H1 (cell line): ENCODE results near the gene ZNF30. TPM values are rescaled to one million over a fixed set of nuclear protein-coding genes. Genes with fewer than 3 reads are reported as not detected.

Experiments used
- CTCF ChIA-PET: fragments of 300-600 bp; sonication (Branson Sonifier 250); formaldehyde crosslinking; loops from one replicate; lab custom pipeline; 2021; ENCODE audit not compliant: partially characterized antibody; lab: Charles Lee
- POLR2A ChIA-PET: fragments of 300-600 bp; sonication (Branson Sonifier 250); formaldehyde crosslinking; loops from one replicate; lab custom pipeline; 2021; ENCODE audit warnings: inconsistent platforms; ENCODE audit not compliant: partially characterized antibody; lab: Charles Lee
- DNase-seq, 2 experiments: peaks; one replicate each; pipeline versions ENCODE4 v3.0.0 to v3.0.0-alpha.2; 2010 to 2022; ENCODE audit warnings: low spot score in 2 of 2, low read depth in 1 of 2, mixed read lengths in 1 of 2
- FAIRE-seq: peaks from 2 replicates; lab custom pipeline; 2011; peaks lifted over from hg19 to GRCh38; lab: Jason Lieb, UNC
- H2AFZ ChIP-seq: 2 replicates; pipeline ENCODE4 v1.8.1; 2012; ENCODE audit warnings: low read length, inconsistent platforms
- H2AK5ac ChIP-seq: 2 replicates; pipeline ENCODE4 v1.6.1; 2013; ENCODE audit warnings: low read depth, low read length
- H2BK120ac ChIP-seq: replicated peaks from 2 replicates; pipeline ENCODE3; 2013; ENCODE audit warnings: low read depth, low read length, inconsistent platforms
- H2BK12ac ChIP-seq: 2 replicates; pipeline ENCODE4 v1.6.1; 2013; ENCODE audit warnings: low read depth, low read length
- H2BK15ac ChIP-seq: 2 replicates; pipeline ENCODE4 v1.6.1; 2013; ENCODE audit warnings: low read length
- H2BK20ac ChIP-seq: 2 replicates; pipeline ENCODE4 v1.6.1; 2013; ENCODE audit warnings: low read length
- H2BK5ac ChIP-seq: 2 replicates; pipeline ENCODE4 v1.6.1; 2013; ENCODE audit warnings: low read depth, low read length
- H3K14ac ChIP-seq: 2 replicates; pipeline ENCODE4 v1.6.1; 2013; ENCODE audit warnings: inconsistent platforms; ENCODE audit not compliant: insufficient read length
- H3K18ac ChIP-seq: 2 replicates; pipeline ENCODE4 v1.6.1; 2013; ENCODE audit warnings: low read length; ENCODE audit errors: extremely low read depth
- H3K23ac ChIP-seq: 2 replicates; pipeline ENCODE4 v1.6.1; 2013; ENCODE audit warnings: inconsistent platforms; ENCODE audit not compliant: insufficient read length
- H3K23me2 ChIP-seq: 2 replicates; pipeline ENCODE4 v1.6.1; 2013; ENCODE audit warnings: low read depth, low read length
- H3K27ac ChIP-seq: 2 replicates; pipeline ENCODE4 v1.6.1; 2011; ENCODE audit warnings: low read depth, low read length, inconsistent platforms
- H3K27me3 ChIP-seq, 4 experiments: replicated peaks in 1 of 4; 1 replicate in 1 of 4; 2 replicates in 3 of 4; pipeline versions ENCODE4 v1.6.1 to v1.8.1; 2011 to 2013; ENCODE audit warnings: low read length in 3 of 4, mild to moderate bottlenecking in 3 of 4, inconsistent platforms in 2 of 4, mixed read lengths in 2 of 4, moderate library complexity in 1 of 4; ENCODE audit not compliant: control insufficient read depth in 3 of 4, insufficient read depth in 3 of 4; ENCODE audit errors: extremely low read depth in 1 of 4
- H3K36me3 ChIP-seq, 4 experiments: 2 replicates each; pipeline versions ENCODE4 v1.6.1 to v1.8.1; 2011 to 2013; ENCODE audit warnings: mild to moderate bottlenecking in 4 of 4, low read length in 3 of 4, moderate library complexity in 2 of 4, control low read depth in 1 of 4, inconsistent platforms in 1 of 4; ENCODE audit not compliant: insufficient read depth in 4 of 4, control insufficient read depth in 2 of 4
- H3K4ac ChIP-seq: replicated peaks from 2 replicates; pipeline ENCODE3; 2013; ENCODE audit warnings: low read length, low read depth, mixed read lengths, inconsistent platforms; ENCODE audit not compliant: insufficient read length
- H3K4me1 ChIP-seq, 4 experiments: replicated peaks in 1 of 4; 1 replicate in 1 of 4; 2 replicates in 3 of 4; pipeline versions ENCODE4 v1.6.1 to v1.8.1; 2011 to 2013; ENCODE audit warnings: low read length in 3 of 4, inconsistent platforms in 2 of 4, mixed read lengths in 1 of 4; ENCODE audit not compliant: insufficient read depth in 4 of 4, control insufficient read depth in 3 of 4
- H3K4me2 ChIP-seq, 2 experiments: 2 replicates each; pipeline versions ENCODE4 v1.6.1 to v1.8.1; 2011 to 2013; ENCODE audit warnings: low read depth in 2 of 2, low read length in 2 of 2, control low read depth in 1 of 2, inconsistent platforms in 1 of 2, mild to moderate bottlenecking in 1 of 2; ENCODE audit not compliant: insufficient read depth in 1 of 2
- H3K4me3 ChIP-seq, 4 experiments: fragments of 200-600, 300-600 bp in 1 of 4; sonication (generic), shearing (Covaris generic), sonication (Bioruptor Twin) in 1 of 4; 2 replicates each; pipeline versions ENCODE4 v1.5.1 to v1.8.1; 2011 to 2016; ENCODE audit warnings: low read length in 4 of 4, low read depth in 3 of 4, control low read depth in 2 of 4, inconsistent platforms in 2 of 4, mild to moderate bottlenecking in 2 of 4, mixed read lengths in 1 of 4, moderate library complexity in 1 of 4; ENCODE audit not compliant: insufficient read depth in 2 of 4; ENCODE audit errors: extremely low read depth in 1 of 4
- H3K56ac ChIP-seq: replicated peaks from 2 replicates; pipeline ENCODE3; 2013; ENCODE audit warnings: low read depth, mild to moderate bottlenecking, mixed read lengths, low read length, inconsistent platforms; ENCODE audit not compliant: insufficient read length
- H3K79me1 ChIP-seq: 2 replicates; pipeline ENCODE4 v1.6.1; 2013; ENCODE audit warnings: low read depth, low read length, control low read depth
- H3K79me2 ChIP-seq, 2 experiments: 2 replicates each; pipeline versions ENCODE4 v1.6.1 to v1.8.1; 2012 to 2013; ENCODE audit warnings: low read length in 2 of 2, mild to moderate bottlenecking in 2 of 2, inconsistent platforms in 1 of 2; ENCODE audit not compliant: insufficient read depth in 2 of 2, control insufficient read depth in 1 of 2
- H3K9ac ChIP-seq, 4 experiments: replicated peaks in 1 of 4; 1 replicate in 1 of 4; 2 replicates in 3 of 4; pipeline versions ENCODE4 v1.6.1 to v1.8.1; 2011 to 2013; ENCODE audit warnings: low read depth in 3 of 4, low read length in 3 of 4, control low read depth in 2 of 4, mild to moderate bottlenecking in 2 of 4, moderate library complexity in 2 of 4, inconsistent platforms in 1 of 4; ENCODE audit errors: extremely low read depth in 1 of 4
- H3K9me3 ChIP-seq, 2 experiments: 2 replicates each; pipeline versions ENCODE4 v1.6.1 to v1.8.1; 2012 to 2013; ENCODE audit warnings: mild to moderate bottlenecking in 2 of 2, moderate library complexity in 2 of 2, control low read depth in 1 of 2, inconsistent platforms in 1 of 2, low read depth in 1 of 2, low read length in 1 of 2, mixed read lengths in 1 of 2; ENCODE audit not compliant: insufficient read depth in 2 of 2
- H4K20me1 ChIP-seq, 2 experiments: replicated peaks in 1 of 2; 2 replicates each; pipeline versions ENCODE3 to v1.8.1; 2011 to 2013; ENCODE audit warnings: inconsistent platforms in 2 of 2, low read length in 2 of 2, mild to moderate bottlenecking in 1 of 2; ENCODE audit not compliant: insufficient read depth in 2 of 2, control insufficient read depth in 1 of 2
- H4K5ac ChIP-seq: 2 replicates; pipeline ENCODE4 v1.6.1; 2013; ENCODE audit warnings: low read length, low read depth, mixed read lengths, inconsistent platforms; ENCODE audit not compliant: insufficient read length
- H4K8ac ChIP-seq: 2 replicates; pipeline ENCODE4 v1.8.0; 2013; ENCODE audit warnings: mild to moderate bottlenecking, moderate library complexity, low read length, inconsistent platforms; ENCODE audit not compliant: insufficient read depth; ENCODE audit errors: extremely low read depth
- H4K91ac ChIP-seq: replicated peaks from 2 replicates; pipeline ENCODE3; 2013; ENCODE audit warnings: low read length, mixed read lengths, inconsistent platforms; ENCODE audit not compliant: insufficient read length
- BACH1 ChIP-seq: IDR thresholded peaks from 2 replicates; pipeline ENCODE4 v1.6.1; 2012; ENCODE audit warnings: low read length, improper control_type of control experiment
- BRCA1 ChIP-seq: IDR thresholded peaks from 2 replicates; pipeline ENCODE4 v1.6.1; 2012; ENCODE audit warnings: low read depth, low read length, improper control_type of control experiment
- CHD2 ChIP-seq: IDR thresholded peaks from 2 replicates; pipeline ENCODE4 v1.6.1; 2012; ENCODE audit warnings: low read length, improper control_type of control experiment
- CTBP2 ChIP-seq: IDR thresholded peaks from 2 replicates; pipeline ENCODE4 v1.7.0; 2011; ENCODE audit warnings: borderline replicate concordance, mild to moderate bottlenecking, moderate library complexity, mixed read lengths, low read length; ENCODE audit not compliant: insufficient read depth, insufficient read length
- HDAC6 ChIP-seq: IDR thresholded peaks from one replicate; pipeline ENCODE4 v1.7.1; 2012; ENCODE audit warnings: low read depth, mild to moderate bottlenecking, inconsistent platforms, low read length, moderate library complexity
- RAD21 ChIP-seq, 2 experiments: IDR thresholded peaks in 1 of 2; conservative IDR thresholded peaks in 1 of 2; 2 replicates each; pipeline ENCODE4 v1.6.1; 2011; ENCODE audit warnings: low read depth in 2 of 2, low read length in 2 of 2, improper control_type of control experiment in 1 of 2, inconsistent platforms in 1 of 2, mild to moderate bottlenecking in 1 of 2, moderate library complexity in 1 of 2
- SIX5 ChIP-seq: IDR thresholded peaks from 2 replicates; pipeline ENCODE4 v1.6.1; 2011; ENCODE audit warnings: mild to moderate bottlenecking, low read depth, low read length
- SP4 ChIP-seq: IDR thresholded peaks from 2 replicates; pipeline ENCODE4 v1.6.1; 2012; ENCODE audit warnings: low read length, inconsistent platforms
- SUZ12 ChIP-seq: fragments of 200-600 bp; sonication (generic); IDR thresholded peaks from 2 replicates; pipeline ENCODE4 v1.6.1; 2012; ENCODE audit warnings: mild to moderate bottlenecking, inconsistent platforms, low read length, moderate library complexity, mixed read lengths
- WGBS, 2 experiments: shearing (Covaris generic) in 1 of 2; methylation state at CpG; one replicate each; pipeline versions ENCODE4 v1.1.6 to v1.1.7; 2013 to 2015; ENCODE audit warnings: low lambda C conversion rate in 2 of 2, mixed read lengths in 2 of 2, inconsistent platforms in 1 of 2, low coverage in 1 of 2, missing lambda C conversion rate in 1 of 2; ENCODE audit not compliant: insufficient replicate concordance in 2 of 2, insufficient coverage in 1 of 2, insufficient read length in 1 of 2; ENCODE audit errors: extremely low coverage in 1 of 2, missing lambda C conversion rate in 1 of 2; 5-methylcytosine and 5-hydroxymethylcytosine counted together
- polyA plus RNA-seq, 7 experiments: library from polyadenylated mRNA; depleted of rRNA in 3 of 7; stranded (reverse) in 5 of 7; unstranded in 2 of 7; fragments of >200 nt in 5 of 7; fragments of 200-250 nt in 2 of 7; gene quantifications; 1 replicate in 5 of 7; 2 replicates in 1 of 7; 4 replicates in 1 of 7; pipeline versions ENCODE4 v1.2.1 to v1.2.3, GENCODE V29; 2011 to 2013; ENCODE audit warnings: missing spikeins in 2 of 7, mixed read lengths in 2 of 7
- total RNA-seq: library from RNA; stranded (reverse); fragmentation: NEBNext Ultra II Directional; extraction: Animal tissue kit (Norgen Biotek cat#: 25700); gene quantifications from 2 replicates; pipeline ENCODE4 v1.2.1, GENCODE V29; 2021
- TF ChIP-seq, protein P1 (sequence below): IDR thresholded peaks from 2 replicates; pipeline ENCODE4 v1.6.1; 2012; ENCODE audit warnings: inconsistent platforms
- TF ChIP-seq, protein P2 (sequence below): IDR thresholded peaks from 2 replicates; pipeline ENCODE4 v1.6.1; 2012; ENCODE audit warnings: low read length, inconsistent platforms
- TF ChIP-seq, protein P3 (sequence below): IDR thresholded peaks from 2 replicates; pipeline ENCODE4 v1.6.1; 2012; ENCODE audit warnings: inconsistent platforms

Gene ZNF30
- total and polyA plus RNA-seq, 2 of the 8 experiments (the other 6 are each of a cell fraction or from before 2014, with no cell fraction given): 2.0 to 4.7 TPM

- no peak overlapping the region for H4K5ac ChIP-seq
- H2BK120ac ChIP-seq: no peak overlapping the region
- H3K9ac ChIP-seq: no peak overlapping the region
- H3K79me1 ChIP-seq: no peaks in the 10 kb centered on the region; the same call in 1 of the 2 replicates
- no peak overlapping the region for H4K8ac ChIP-seq
- no peak overlapping the region for H2BK20ac ChIP-seq
- no peak overlapping the region for H3K23ac ChIP-seq
- no peaks in the 10 kb centered on the region for H3K23me2 ChIP-seq
- no peak overlapping the region for H2BK5ac ChIP-seq
- no peak overlapping the region for H3K56ac ChIP-seq
- H2BK12ac ChIP-seq: no peak overlapping the region
- no peaks in the 10 kb centered on the region for H3K9me3 ChIP-seq
- H4K20me1 ChIP-seq: no peaks in the 10 kb centered on the region
- H2AFZ ChIP-seq: no peak overlapping the region
- no peak overlapping the region for H3K18ac ChIP-seq
- no peaks in the 10 kb centered on the region for H3K36me3 ChIP-seq
- H3K4me1 ChIP-seq: no peaks in the 10 kb centered on the region
- peaks cover 9 to 12% (median 10%) of the 10 kb centered on the region in 4 experiments for H3K27me3 ChIP-seq
- H3K79me2 ChIP-seq: no peaks in the 10 kb centered on the region
- WGBS, 2 experiments: 93% methylated on average over 3 of the region's 3 CpGs; no CpG with 5 or more reads in 1 of the 2 experiments
- no peak overlapping the region for H3K4me3 ChIP-seq
- H2BK15ac ChIP-seq: no peak overlapping the region
- no peak overlapping the region for H3K4me2 ChIP-seq
- POLR2A ChIA-PET: no interaction called here
- H3K4ac ChIP-seq: no peak overlapping the region
- no peak for DNase-seq
- H3K27ac ChIP-seq: no peak overlapping the region
- H4K91ac ChIP-seq: no peak overlapping the region
- no peak for FAIRE-seq
- H2AK5ac ChIP-seq: no peak overlapping the region
- CTCF ChIA-PET: interaction anchor here (1.5 kb wide), 1 partner anchor 72 kb away, joined by 7 read pairs; no protein-coding TSS in a partner anchor
- H3K14ac ChIP-seq: no peak overlapping the region
- no peak for TF ChIP-seq RAD21 (IDR thresholded peaks at IDR 0.05 in 1 of 2, conservative IDR thresholded peaks at IDR 0.05 in 1 of 2; ENCODE audit: low read depth in 2 of 2, low read length in 2 of 2)
- TF ChIP-seq, protein P1, sequence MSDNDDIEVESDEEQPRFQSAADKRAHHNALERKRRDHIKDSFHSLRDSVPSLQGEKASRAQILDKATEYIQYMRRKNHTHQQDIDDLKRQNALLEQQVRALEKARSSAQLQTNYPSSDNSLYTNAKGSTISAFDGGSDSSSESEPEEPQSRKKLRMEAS: no peak
- no peak for TF ChIP-seq HDAC6
- TF ChIP-seq SP4: no peak
- no peak for TF ChIP-seq BRCA1
- no peak for TF ChIP-seq CHD2
- TF ChIP-seq, protein P2, sequence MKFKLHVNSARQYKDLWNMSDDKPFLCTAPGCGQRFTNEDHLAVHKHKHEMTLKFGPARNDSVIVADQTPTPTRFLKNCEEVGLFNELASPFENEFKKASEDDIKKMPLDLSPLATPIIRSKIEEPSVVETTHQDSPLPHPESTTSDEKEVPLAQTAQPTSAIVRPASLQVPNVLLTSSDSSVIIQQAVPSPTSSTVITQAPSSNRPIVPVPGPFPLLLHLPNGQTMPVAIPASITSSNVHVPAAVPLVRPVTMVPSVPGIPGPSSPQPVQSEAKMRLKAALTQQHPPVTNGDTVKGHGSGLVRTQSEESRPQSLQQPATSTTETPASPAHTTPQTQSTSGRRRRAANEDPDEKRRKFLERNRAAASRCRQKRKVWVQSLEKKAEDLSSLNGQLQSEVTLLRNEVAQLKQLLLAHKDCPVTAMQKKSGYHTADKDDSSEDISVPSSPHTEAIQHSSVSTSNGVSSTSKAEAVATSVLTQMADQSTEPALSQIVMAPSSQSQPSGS: no peak
- TF ChIP-seq BACH1: no peak
- TF ChIP-seq CTBP2: no peak
- no peak for TF ChIP-seq SIX5
- TF ChIP-seq, protein P3, sequence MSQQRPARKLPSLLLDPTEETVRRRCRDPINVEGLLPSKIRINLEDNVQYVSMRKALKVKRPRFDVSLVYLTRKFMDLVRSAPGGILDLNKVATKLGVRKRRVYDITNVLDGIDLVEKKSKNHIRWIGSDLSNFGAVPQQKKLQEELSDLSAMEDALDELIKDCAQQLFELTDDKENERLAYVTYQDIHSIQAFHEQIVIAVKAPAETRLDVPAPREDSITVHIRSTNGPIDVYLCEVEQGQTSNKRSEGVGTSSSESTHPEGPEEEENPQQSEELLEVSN: no peak
- TF ChIP-seq SUZ12: no peak
Observed at GRCh38 chr19:34910770-34911169, 15.9 kb upstream of the ZNF30 start.
